ENCODE results near the gene ANKLE2.
"Not testable (repeated sequence)": the region's sequence is repeated elsewhere in the genome, so short reads cannot be mapped to it uniquely, and the experiment has no call there.

ANKLE2 gene

GRCh38 chr12:132761032-132761920 is at the start of gene ANKLE2:
TSS of gene ANKLE2 (minus strand) at chr12:132761832. CDS start at chr12:132761798, 34 bp downstream.
- DNase-seq (ENCODE audit: extremely low read depth, low read depth), result peak; percentile 20
- no peak for TF ChIP-seq CTCF (IDR thresholded peaks at IDR 0.05; ENCODE audit: low read depth, low read length)

GRCh38 chr12:132809391-132809790 is 47.8 kb upstream of the ANKLE2 start:
- DNase-seq (ENCODE audit: extremely low read depth, low read depth), result not testable (repeated sequence)
- peak; percentile 30 for TF ChIP-seq CTCF (IDR thresholded peaks at IDR 0.05; ENCODE audit: low read depth, low read length)

- no peak for TF ChIP-seq CTCF (IDR thresholded peaks at IDR 0.05; ENCODE audit: low read depth, low read length)
- no peak for DNase-seq (ENCODE audit: extremely low read depth, low read depth)
Observed at GRCh38 chr12:132807295-132808092, 45.9 kb upstream of the ANKLE2 start.

- DNase-seq (ENCODE audit: extremely low read depth, low read depth), result no peak
- no peak for TF ChIP-seq CTCF (IDR thresholded peaks at IDR 0.05; ENCODE audit: low read depth, low read length)
Observed at GRCh38 chr12:132806857-132807256, 45.2 kb upstream of the ANKLE2 start.

- TF ChIP-seq CTCF (IDR thresholded peaks at IDR 0.05; ENCODE audit: low read depth, low read length), result no peak
- no peak for DNase-seq (ENCODE audit: extremely low read depth, low read depth)
Observed at GRCh38 chr12:132804426-132804861, 42.8 kb upstream of the ANKLE2 start.

GRCh38 chr12:132803888-132804287 is 42.3 kb upstream of the ANKLE2 start:
- TF ChIP-seq CTCF (IDR thresholded peaks at IDR 0.05; ENCODE audit: low read depth, low read length), result no peak
- DNase-seq (ENCODE audit: extremely low read depth, low read depth), result no peak

GRCh38 chr12:132803125-132803524 is 41.5 kb upstream of the ANKLE2 start:
- DNase-seq (ENCODE audit: extremely low read depth, low read depth), result no peak
- no peak for TF ChIP-seq CTCF (IDR thresholded peaks at IDR 0.05; ENCODE audit: low read depth, low read length)
